ENCODE results near the gene NAV2.

Gene NAV2

GRCh38 chr11:19978668-19979518 lies 266.3 kb downstream of the NAV2 start:
- DNase-seq (ENCODE audit: low spot score): no peak

- DNase-seq (ENCODE audit: low spot score): no peak
Observed at GRCh38 chr11:19979519-19979845, 266.8 kb downstream of the NAV2 start.

- no peak for DNase-seq (ENCODE audit: low spot score)
Observed at GRCh38 chr11:19980388-19980787, 267.8 kb downstream of the NAV2 start.

- DNase-seq (ENCODE audit: low spot score): no peak
Observed at GRCh38 chr11:19980957-19981669, 268.5 kb downstream of the NAV2 start.

- DNase-seq (ENCODE audit: low spot score): no peak
Observed at GRCh38 chr11:19982774-19983495, 270.3 kb downstream of the NAV2 start.

GRCh38 chr11:19984048-19984742 lies 271.6 kb downstream of the NAV2 start:
- no peak for DNase-seq (ENCODE audit: low spot score)

GRCh38 chr11:19985111-19985510 lies 272.5 kb downstream of the NAV2 start:
- no peak for DNase-seq (ENCODE audit: low spot score)

- no peak for DNase-seq (ENCODE audit: low spot score)
Observed at GRCh38 chr11:19987331-19987801, 274.7 kb downstream of the NAV2 start.

GRCh38 chr11:19988598-19988997 lies 276.0 kb downstream of the NAV2 start:
- DNase-seq (ENCODE audit: low spot score): no peak

GRCh38 chr11:19989191-19989590 lies 276.6 kb downstream of the NAV2 start:
- no peak for DNase-seq (ENCODE audit: low spot score)

GRCh38 chr11:19992162-19992561 lies 279.5 kb downstream of the NAV2 start:
- no peak for DNase-seq (ENCODE audit: low spot score)

GRCh38 chr11:19992998-19993397 lies 280.4 kb downstream of the NAV2 start:
- DNase-seq (ENCODE audit: low spot score): no peak

GRCh38 chr11:19994672-19995071 lies 282.0 kb downstream of the NAV2 start:
- no peak for DNase-seq (ENCODE audit: low spot score)

GRCh38 chr11:19995145-19995544 lies 282.5 kb downstream of the NAV2 start:
- DNase-seq (ENCODE audit: low spot score): no peak

- no peak for DNase-seq (ENCODE audit: low spot score)
Observed at GRCh38 chr11:19996571-19996970, 283.9 kb downstream of the NAV2 start.

GRCh38 chr11:20000022-20000350 lies 287.3 kb downstream of the NAV2 start:
- DNase-seq (ENCODE audit: low spot score): no peak

GRCh38 chr11:20000351-20001134 lies 287.9 kb downstream of the NAV2 start:
- DNase-seq (ENCODE audit: low spot score): peak; percentile 57

- DNase-seq (ENCODE audit: low spot score): no peak
Observed at GRCh38 chr11:20002312-20003216, 289.9 kb downstream of the NAV2 start.

- no peak for DNase-seq (ENCODE audit: low spot score)
Observed at GRCh38 chr11:20003351-20003750, 290.7 kb downstream of the NAV2 start.

GRCh38 chr11:20004866-20005265 lies 292.2 kb downstream of the NAV2 start:
- DNase-seq (ENCODE audit: low spot score): peak; percentile 59

Data from kidney capillary endothelial cell (primary cell).